SU-DHL-6 (cell line): Measurements from ENCODE around the gene RAB37.

ENCODE experiments used
- H2AFZ ChIP-seq: fragments of 200-600 bp; sonication (generic); 2 replicates; pipeline ENCODE4 v1.6.1; 2014; ENCODE audit warnings: low read depth, mild to moderate bottlenecking, moderate library complexity, mixed read lengths, antibody characterized with exemption, low read length; ENCODE audit not compliant: severe bottlenecking
- H3F3A ChIP-seq: fragments of 200-600 bp; shearing (Covaris generic); 2 replicates; pipeline ENCODE4 v1.6.0; 2016; ENCODE audit warnings: antibody characterized with exemption, mild to moderate bottlenecking; ENCODE audit not compliant: insufficient read depth
- H3K27ac ChIP-seq: fragments of 200-600 bp; sonication (generic); 2 replicates; pipeline ENCODE4 v1.5.1; 2016; ENCODE audit warnings: low read depth, mild to moderate bottlenecking, low read length, moderate library complexity, mixed read lengths
- H3K27me3 ChIP-seq: fragments of 200-600 bp; sonication (generic), shearing (Covaris generic); 2 replicates; pipeline ENCODE4 v1.6.0; 2014; ENCODE audit warnings: mild to moderate bottlenecking, low read length
- H3K36me3 ChIP-seq: fragments of 200-600 bp; sonication (generic); 2 replicates; pipeline ENCODE4 v1.6.1; 2014; ENCODE audit warnings: mild to moderate bottlenecking, low read length, mixed read lengths
- H3K4me2 ChIP-seq: fragments of 300-600, 200-600 bp; shearing (Covaris generic), sonication (generic); 2 replicates; pipeline ENCODE4 v1.6.0; 2014; ENCODE audit warnings: low read length, low read depth, mild to moderate bottlenecking; ENCODE audit not compliant: poor library complexity, severe bottlenecking
- H3K4me3 ChIP-seq: fragments of 200-600 bp; sonication (generic); 2 replicates; pipeline ENCODE4 v1.5.1; 2014; ENCODE audit warnings: antibody characterized with exemption, low read length, mild to moderate bottlenecking, mixed read lengths; ENCODE audit not compliant: insufficient read depth, poor library complexity, severe bottlenecking
- H3K79me2 ChIP-seq: fragments of 200-600 bp; sonication (generic); 2 replicates; pipeline ENCODE4 v1.6.1; 2014; ENCODE audit warnings: mild to moderate bottlenecking, low read length, moderate library complexity; ENCODE audit not compliant: insufficient read depth
- H3K9ac ChIP-seq: fragments of 200-600 bp; sonication (generic); 2 replicates; pipeline ENCODE4 v1.7.0; 2014; ENCODE audit warnings: mild to moderate bottlenecking, low read length
- H3K9me2 ChIP-seq: fragments of 200-600 bp; sonication (generic); replicated peaks from 2 replicates; pipeline ENCODE4 v1.6.1; 2014; ENCODE audit warnings: low read length; ENCODE audit not compliant: insufficient read depth
- H3K9me3 ChIP-seq: fragments of 200-600 bp; sonication (generic); 2 replicates; pipeline ENCODE4 v1.6.1; 2014; ENCODE audit warnings: low read length, mixed read lengths; ENCODE audit not compliant: insufficient read depth
- H4K20me1 ChIP-seq: fragments of 200-600 bp; sonication (generic); 2 replicates; pipeline ENCODE4 v1.6.1; 2014; ENCODE audit warnings: low read depth, mild to moderate bottlenecking, antibody characterized with exemption, low read length, moderate library complexity, mixed read lengths
- CTCF ChIP-seq: fragments of 200-600 bp; sonication (generic); IDR thresholded peaks from one replicate; pipeline ENCODE4 v1.5.1; 2017; ENCODE audit warnings: antibody characterized with exemption, mild to moderate bottlenecking, low read length, moderate library complexity; ENCODE audit not compliant: insufficient read depth, poor library complexity, severe bottlenecking
- EZH2phosphoT487 ChIP-seq: fragments of 200-600 bp; sonication (generic), shearing (Covaris generic); conservative IDR thresholded peaks from 2 replicates; pipeline ENCODE4 v1.6.1; 2018; ENCODE audit warnings: mild to moderate bottlenecking, antibody characterized with exemption, low read length, moderate library complexity, mixed read lengths

RAB37 gene

GRCh38 chr17:74746922-74747321 lies 9.9 kb downstream of the RAB37 start:
- Histone ChIP-seq H3K4me2 (no peak overlapping the region), H3K9me2 (no peaks in the 10 kb centered on the region), H2AFZ (no peak overlapping the region), H3K4me3 (no peak overlapping the region), H3K27ac (no peak overlapping the region), H4K20me1 (no peaks in the 10 kb centered on the region), H3K79me2 (peaks cover 26% of the 10 kb centered on the region), H3K9ac (no peak overlapping the region), H3K27me3 (no peaks in the 10 kb centered on the region), H3K9me3 (no peaks in the 10 kb centered on the region), H3F3A (peaks cover 3% of the 10 kb centered on the region; the same call in 1 of the 2 replicates), H3K36me3 (no peaks in the 10 kb centered on the region)
- TF ChIP-seq EZH2phosphoT487, result no peak
- no peak for TF ChIP-seq CTCF

- H3K27ac ChIP-seq, result no peak overlapping the region
- H3K4me3 ChIP-seq, result peak overlapping the region; percentile 48
- H3K9ac ChIP-seq, result peak overlapping the region; percentile 92
These were observed 11.1 kb downstream of the RAB37 start for GRCh38 chr17:74748279-74748528.

GRCh38 chr17:74748529-74749278 lies 11.6 kb downstream of the RAB37 start, which contains the start of gene NHERF1:
NHERF1 (plus strand) TSS chr17:74748628; CDS start chr17:74748847, 219 bp downstream.
- no peaks in the 10 kb centered on the region for H3K36me3 ChIP-seq
- H3K27ac ChIP-seq, result peak within 1 kb of the TSS; percentile 57
- peak within 1 kb of the TSS; percentile 74 for H3K4me2 ChIP-seq
- no peaks in the 10 kb centered on the region for H3K9me2 ChIP-seq
- TF ChIP-seq EZH2phosphoT487 (no peak), CTCF (peak; percentile 11)
- H2AFZ ChIP-seq, result peak within 1 kb of the TSS; percentile 73
- peaks cover 41% of the 10 kb centered on the region for H3K79me2 ChIP-seq
- no peaks in the 10 kb centered on the region for H3K9me3 ChIP-seq
- no peaks in the 10 kb centered on the region; the same call in 1 of the 2 replicates for H4K20me1 ChIP-seq
- peak within 1 kb of the TSS; percentile 92 for H3K9ac ChIP-seq
- H3K4me3 ChIP-seq, result peak within 1 kb of the TSS; percentile 85
- peaks cover 3% of the 10 kb centered on the region; the same call in 1 of the 2 replicates for H3F3A ChIP-seq
- H3K27me3 ChIP-seq, result no peaks in the 10 kb centered on the region

More at GRCh38 chr17:74748279-74748528, 11.1 kb downstream of the RAB37 start:
- Histone ChIP-seq H3K27me3 (no peaks in the 10 kb centered on the region), H3K9me3 (no peaks in the 10 kb centered on the region), H3K4me2 (peak overlapping the region; percentile 52), H3K9me2 (no peaks in the 10 kb centered on the region), H2AFZ (peak overlapping the region; percentile 56), H3K79me2 (peaks cover 37% of the 10 kb centered on the region), H4K20me1 (no peaks in the 10 kb centered on the region; the same call in 1 of the 2 replicates), H3F3A (peaks cover 3% of the 10 kb centered on the region; the same call in 1 of the 2 replicates), H3K36me3 (no peaks in the 10 kb centered on the region)
- TF ChIP-seq CTCF (no peak), EZH2phosphoT487 (no peak)
